GM18517 (cell line): ENCODE data around the gene CASP9.
"Not testable (repeated sequence)": the region's sequence is repeated elsewhere in the genome, so short reads cannot be mapped to it uniquely, and the experiment has no call there.

Source experiments
- ATAC-seq: cut with Tn5 transposase; IDR thresholded peaks from one replicate; pipeline ENCODE4 v1.9.1; 2021; ENCODE audit warnings: mild to moderate bottlenecking, moderate library complexity; ENCODE audit not compliant: unreplicated experiment

Gene CASP9

DNA sequence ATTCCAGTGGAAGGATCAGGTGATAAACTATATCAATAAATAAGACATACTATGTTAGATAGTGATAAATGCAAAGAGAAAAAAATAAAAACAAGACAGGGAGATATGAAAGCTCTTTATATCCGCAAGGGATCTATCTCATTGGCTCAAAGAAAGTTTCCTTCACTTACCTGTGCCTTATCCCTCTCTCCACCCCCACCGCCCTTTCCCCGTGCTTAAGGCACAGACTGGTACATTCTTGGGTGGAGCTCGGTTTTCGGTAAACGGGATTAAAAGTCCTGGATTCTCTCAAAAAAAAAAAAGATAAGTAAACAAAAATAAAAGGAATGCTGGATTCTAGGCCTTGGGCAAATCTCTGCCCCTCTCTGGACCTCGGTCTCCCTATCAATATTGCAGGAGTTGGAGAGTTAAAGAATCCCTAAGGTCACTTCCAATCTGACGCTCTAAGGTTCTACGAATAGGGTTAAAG is 2.0 kb upstream of the CASP9 start:
- ATAC-seq, result no peak

DNA sequence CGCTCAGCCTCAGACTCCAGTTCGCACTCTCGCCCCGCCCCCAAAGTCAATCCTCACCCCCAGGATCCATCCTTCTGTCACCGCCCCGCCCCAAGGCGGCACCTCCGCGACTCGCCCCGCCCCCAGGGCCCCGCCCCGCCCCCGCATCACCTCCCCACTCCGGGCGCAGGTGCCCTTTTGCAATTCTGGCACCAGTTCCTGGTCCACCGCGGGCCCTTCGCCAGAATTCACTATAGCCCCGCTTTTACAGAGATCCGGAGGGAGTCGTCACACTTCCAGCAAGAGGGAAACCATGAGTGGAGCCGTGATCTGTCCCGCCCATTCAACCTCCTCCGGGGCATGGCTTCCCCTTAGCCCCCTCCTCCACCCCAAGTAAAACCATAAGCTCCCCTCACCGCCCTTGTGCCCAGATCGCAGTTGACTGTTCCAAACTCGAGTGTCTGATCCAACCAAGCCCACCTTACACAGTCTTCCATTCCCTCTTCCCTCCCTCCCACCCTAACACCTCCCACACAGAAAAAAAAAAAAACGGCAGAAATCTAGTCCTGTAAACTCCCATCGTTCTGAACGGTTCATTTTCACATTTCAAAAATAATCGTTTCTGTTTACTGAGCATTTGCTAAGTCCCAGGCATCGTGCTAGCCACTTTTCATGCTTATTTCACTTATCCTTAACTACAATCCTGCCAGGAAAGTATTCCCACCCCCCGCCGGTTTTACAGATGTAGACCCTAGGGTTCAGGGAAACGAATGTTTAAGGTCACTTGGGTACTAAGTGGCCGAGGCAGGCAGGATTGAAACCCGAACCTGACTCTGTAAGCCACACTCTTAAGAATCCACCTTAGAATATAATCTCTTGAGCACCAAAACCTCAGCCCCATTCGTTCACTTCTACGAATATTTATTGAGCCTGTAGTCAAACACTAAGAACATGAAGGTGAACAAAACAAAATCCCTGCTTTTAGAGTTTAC is 1.3 kb upstream of the CASP9 start:
- peak; percentile 29 for ATAC-seq

DNA sequence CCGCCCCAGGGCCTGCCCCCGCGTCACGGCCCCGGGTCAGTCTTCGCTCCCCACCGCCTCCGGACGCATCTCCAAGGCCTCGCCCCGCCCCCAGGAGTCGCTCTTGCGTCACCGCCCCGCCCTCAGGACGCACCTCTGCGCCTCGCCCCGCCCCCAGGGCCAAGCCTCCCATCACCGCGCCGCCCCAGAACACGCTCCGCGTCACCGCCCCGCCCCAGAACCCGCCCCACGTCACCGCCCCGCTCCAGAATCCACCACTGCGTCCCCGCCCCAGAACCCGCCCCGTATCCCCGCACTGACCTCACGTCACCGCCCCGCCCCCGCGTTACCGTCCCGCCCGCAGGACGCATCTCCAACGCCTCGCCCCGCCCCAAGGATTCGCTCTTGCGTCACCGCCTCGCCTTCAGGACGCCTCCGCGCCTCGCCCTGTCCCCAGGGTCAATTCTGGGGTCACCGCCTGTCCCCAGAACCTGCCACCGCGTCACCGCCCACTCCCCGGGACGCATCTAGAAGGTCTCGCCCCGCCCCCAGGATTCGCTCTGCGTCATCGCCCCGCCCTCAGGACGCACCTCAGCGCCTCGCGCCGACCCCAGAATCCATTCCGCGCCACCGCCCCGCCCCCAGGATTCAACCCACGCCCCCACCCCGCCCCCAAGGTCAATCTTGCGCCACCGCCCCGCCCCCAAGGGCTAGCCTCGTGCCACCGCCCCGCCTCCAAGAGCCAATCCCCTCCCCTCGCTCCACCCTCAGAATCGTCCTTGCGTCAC is 451 bp upstream of the CASP9 start:
- peak; percentile 15 for ATAC-seq

DNA sequence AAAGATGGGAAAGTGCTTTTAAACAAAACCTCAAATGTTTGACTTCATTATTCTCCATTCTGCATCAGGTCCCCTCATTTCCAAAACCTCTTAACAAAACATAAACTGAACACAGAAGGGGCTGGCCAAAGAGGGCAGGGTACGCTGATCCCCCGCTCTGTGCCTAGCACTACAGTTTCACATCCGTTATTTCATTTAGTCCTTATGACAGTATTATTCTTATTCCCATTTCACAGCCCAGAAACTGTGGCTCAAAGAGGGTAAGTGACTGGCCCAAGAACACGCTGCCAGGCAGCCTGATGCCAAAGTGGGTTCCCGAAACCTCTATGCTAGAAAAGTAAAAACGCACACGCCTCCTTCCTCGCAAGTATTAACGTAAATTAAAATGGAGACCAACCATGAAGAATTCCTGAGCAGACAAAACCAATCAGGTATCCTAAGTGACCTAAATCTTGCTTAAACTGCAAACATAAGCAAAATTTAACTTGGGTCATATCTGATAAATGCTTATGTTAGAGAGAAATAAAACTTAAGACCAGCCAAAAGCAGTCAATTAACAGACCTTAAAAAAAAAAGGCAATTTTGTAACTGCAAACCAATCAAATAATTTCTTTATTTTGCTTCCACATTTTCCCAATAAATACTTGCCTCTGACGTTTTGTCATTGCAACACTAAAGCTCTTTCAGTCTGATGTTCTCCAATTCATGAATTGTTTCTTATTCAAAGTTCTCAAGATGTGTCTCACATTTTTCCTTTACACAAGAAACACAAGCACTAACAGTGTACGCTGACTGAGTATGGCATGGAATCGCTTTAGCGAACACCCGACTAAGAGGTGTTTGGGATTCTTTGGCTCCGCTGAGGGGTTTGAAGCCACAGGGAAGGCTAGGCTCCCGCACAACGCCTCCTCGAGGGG is 653 bp downstream of the CASP9 start:
- ATAC-seq, result no peak

DNA sequence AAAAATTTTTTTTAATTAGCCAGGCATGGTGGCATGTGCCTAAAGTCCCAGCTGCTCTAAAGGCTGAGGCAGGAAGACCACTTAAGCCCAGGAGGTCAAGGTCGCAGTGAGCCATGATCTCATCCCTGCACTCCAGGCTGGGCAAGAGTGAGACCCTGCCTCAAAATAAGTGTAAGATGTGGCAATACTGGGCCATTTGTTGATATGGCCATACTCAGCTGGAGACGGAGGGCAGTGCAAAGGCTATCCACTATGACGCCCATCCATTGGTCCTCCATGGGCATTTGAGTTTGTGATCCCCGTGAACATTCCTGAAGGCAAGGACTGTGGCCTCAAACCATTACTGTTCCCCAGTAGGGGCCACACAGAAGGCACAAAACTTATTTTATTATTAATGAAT is 1.5 kb downstream of the CASP9 start:
- no peak for ATAC-seq

DNA sequence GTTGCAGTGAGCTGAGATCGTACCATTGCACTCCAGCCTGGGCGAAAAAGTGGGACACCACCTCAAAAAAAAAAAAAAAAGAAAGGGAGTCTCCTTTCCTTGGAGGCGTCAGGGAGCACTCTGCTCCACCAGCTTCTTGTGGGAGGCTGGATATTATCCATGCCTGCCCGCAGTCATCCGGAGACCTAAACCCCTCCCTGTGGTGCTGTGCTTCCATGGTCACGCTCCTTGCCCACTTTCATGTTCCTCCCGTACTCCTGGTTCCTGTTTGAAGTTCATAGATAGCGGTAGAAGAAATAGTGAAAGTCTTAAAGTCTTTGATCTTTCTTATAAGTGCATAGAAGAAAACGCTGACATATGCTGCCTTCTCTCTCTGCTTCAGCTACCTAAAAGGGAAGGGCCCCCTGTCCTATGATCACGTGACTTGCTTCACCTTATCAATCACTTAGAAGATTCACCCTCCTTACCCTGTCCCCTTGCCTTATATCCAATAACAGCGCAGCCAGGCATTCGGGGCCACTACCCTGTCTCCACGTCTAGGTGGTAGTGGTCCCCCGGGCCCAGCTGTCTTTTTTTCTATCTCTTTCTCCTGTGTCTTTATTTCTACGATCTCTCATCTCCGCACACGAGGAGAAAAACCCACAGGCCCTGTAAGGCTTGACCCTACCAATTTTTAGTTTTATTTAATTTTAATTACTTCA is 2.7 kb downstream of the CASP9 start:
- ATAC-seq, result not testable (repeated sequence)

- no peak for ATAC-seq
These were observed 4.4 kb downstream of the CASP9 start for GRCh38 chr1:15519625-15520024.

DNA sequence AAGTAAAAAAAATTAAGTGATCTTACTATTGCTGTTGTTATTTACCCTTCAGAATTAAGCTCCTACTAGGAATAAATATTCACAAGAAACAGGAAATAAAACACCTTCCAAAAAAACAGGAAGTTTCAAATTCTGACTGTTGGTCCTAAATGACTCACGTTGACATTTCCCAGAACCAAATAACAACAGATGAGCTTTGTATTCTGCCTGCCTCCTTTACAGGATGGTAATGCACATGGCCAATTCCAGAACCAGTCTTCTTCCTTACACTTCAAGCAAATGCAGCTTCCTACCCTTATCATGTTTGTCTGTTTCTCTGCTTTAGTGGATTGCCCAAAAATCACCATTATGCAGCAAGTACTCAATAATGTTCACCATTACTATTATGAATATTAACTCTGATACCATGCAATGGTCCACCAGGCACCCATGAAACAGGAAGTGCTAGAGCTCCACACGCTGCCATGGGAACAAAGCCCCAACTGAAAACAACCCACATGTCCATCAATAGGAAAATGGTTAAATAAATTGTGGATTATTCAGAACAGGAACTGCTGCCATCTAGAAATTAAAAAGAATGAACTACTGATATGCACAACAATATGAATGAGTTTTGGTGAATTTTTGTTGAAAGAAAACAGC is 8.9 kb downstream of the CASP9 start:
- ATAC-seq, result no peak

- not testable (repeated sequence) for ATAC-seq
These were observed 9.5 kb downstream of the CASP9 start for GRCh38 chr1:15514557-15514956.

DNA sequence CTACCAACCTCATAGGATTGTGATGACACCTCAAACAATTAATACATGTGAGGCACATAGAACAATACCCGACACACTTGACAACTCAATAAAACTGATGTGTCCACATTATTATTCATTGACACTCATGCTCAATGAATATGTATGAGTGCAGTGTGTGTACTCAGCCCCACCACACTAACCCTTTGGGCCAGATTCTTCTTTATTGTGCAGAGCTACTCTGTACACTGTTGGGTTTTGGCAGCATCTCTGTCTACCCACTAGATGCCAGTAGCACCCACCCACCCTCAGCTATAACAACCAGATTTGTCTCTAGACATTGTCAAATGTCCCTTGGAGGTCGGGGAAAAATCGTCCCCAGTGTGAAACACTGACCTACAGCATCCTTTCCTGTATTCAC is 10.1 kb downstream of the CASP9 start:
- ATAC-seq, result no peak

GRCh38 chr1:15513192-15513591 is 10.8 kb downstream of the CASP9 start:
- no peak for ATAC-seq

GRCh38 chr1:15510611-15511405 is 13.2 kb downstream of the CASP9 start:
- no peak for ATAC-seq

- no peak for ATAC-seq
These were observed 14.4 kb downstream of the CASP9 start for GRCh38 chr1:15509586-15509985.

DNA sequence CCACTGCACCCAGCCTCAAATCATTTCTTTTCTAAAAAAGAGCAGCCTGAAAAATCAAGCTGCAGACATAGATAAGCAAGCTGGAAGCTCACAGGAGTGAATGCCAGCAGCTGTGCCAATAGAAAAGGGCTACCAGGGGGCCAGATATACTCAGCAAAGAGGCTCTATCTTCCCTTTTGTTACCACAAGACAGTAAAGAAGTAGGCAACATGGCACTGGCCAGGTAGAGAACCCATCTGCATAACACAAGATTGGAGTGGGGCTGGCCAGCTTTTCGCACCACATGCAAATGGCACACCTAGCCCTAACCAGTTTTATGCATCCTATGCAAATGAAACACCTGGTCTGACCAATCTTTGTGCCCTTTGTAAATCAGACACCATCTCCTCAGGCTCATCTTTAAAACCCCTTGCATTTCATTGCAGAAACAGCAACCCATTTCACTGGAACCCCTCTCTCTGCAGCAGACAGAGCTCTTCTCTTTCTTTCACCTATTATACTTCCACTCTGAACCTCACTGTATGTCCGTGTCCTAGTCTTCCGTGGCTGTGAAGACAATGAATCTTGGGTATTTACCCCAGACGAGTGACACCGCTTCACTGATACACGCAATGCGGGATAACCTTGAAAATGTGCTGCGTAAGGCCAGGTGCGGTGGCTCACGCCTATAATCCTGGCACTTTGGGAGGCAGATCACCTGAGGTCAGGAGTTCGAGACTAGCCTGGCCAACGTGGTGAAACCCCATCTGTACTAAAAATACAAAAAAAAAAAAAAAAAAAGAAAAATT is 15.1 kb downstream of the CASP9 start:
- no peak for ATAC-seq

GRCh38 chr1:15507278-15507677 is 16.7 kb downstream of the CASP9 start:
- ATAC-seq, result no peak

- ATAC-seq, result no peak
These were observed 17.2 kb downstream of the CASP9 start for GRCh38 chr1:15506831-15507230.

DNA sequence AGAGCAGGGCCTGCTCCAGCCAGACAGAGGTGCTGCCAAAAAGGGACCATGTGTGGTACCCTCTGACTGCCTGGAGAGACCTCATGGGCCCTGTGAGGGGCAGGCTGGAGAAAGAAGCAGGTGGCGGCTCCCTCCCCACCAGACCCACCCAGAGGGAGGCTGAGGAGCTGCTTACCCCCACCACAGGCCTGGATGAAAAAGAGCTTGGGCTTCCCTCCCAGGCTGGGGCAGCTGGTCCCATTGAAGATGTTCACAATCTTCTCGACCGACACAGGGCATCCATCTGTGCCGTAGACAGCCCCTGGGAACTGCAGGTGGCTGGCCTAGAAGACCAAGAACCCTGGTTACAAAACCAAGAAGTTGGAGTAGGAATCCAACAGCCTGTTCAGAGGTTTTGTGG is 19.6 kb downstream of the CASP9 start:
- ATAC-seq, result no peak
